Measurements from ENCODE around the gene NOC3L.

GRCh38 chr10:94355841-94356240, 6.9 kb downstream of the NOC3L start:
- no peak for TF ChIP-seq RAD21 (IDR thresholded peaks at IDR 0.05; ENCODE audit: low read length)
- no peak for TF ChIP-seq POLR2A (IDR thresholded peaks at IDR 0.05; ENCODE audit: low read depth, low read length)
- no peak for TF ChIP-seq CTCF (conservative IDR thresholded peaks at IDR 0.05; ENCODE audit: low read depth, low read length)
- TF ChIP-seq SMC3 (IDR thresholded peaks at IDR 0.05; ENCODE audit: low read depth, low read length): no peak
- TF ChIP-seq CEBPB (IDR thresholded peaks at IDR 0.05; ENCODE audit: low read depth, low read length): no peak
- no peak for TF ChIP-seq RCOR1 (IDR thresholded peaks at IDR 0.05; ENCODE audit: insufficient replicate concordance, low read length)
- TF ChIP-seq USF2 (IDR thresholded peaks at IDR 0.05; ENCODE audit: low read depth, low read length): no peak
- no peak for TF ChIP-seq NFE2L2 (IDR thresholded peaks at IDR 0.05; ENCODE audit: low read depth, low read length)
- no peak for TF ChIP-seq MAFK (IDR thresholded peaks at IDR 0.05; ENCODE audit: low read depth, low read length)
- no peak for TF ChIP-seq MAZ (IDR thresholded peaks at IDR 0.05; ENCODE audit: borderline replicate concordance, low read depth, low read length)
- no peak for TF ChIP-seq FOS (IDR thresholded peaks at IDR 0.05; ENCODE audit: low read depth, low read length)
